Liver (tissue), 9 donors: ENCODE measurements around the gene SLC49A4. TPM values are rescaled to one million over a fixed set of nuclear protein-coding genes. Genes with fewer than 3 reads are reported as not detected.

Experiments
- DNase-seq: peaks from one replicate; pipeline ENCODE4 v3.0.0-alpha.2; 2017; ENCODE audit warnings: low spot score
- H3K27ac ChIP-seq, 2 donors: one replicate each; pipeline ENCODE4 v1.7.0; 2013; ENCODE audit warnings: inconsistent platforms in 2 of 2, low read length in 2 of 2, control low read depth in 1 of 2, low read depth in 1 of 2, mild to moderate bottlenecking in 1 of 2
- H3K27me3 ChIP-seq, 4 donors: one replicate each; pipeline versions ENCODE4 v1.6.1 to v1.7.0; 2013; ENCODE audit warnings: low read length in 3 of 4, inconsistent platforms in 1 of 4, mild to moderate bottlenecking in 1 of 4, moderate library complexity in 1 of 4; ENCODE audit not compliant: control insufficient read depth in 4 of 4, insufficient read depth in 4 of 4
- H3K36me3 ChIP-seq, 4 donors: one replicate each; pipeline versions ENCODE4 v1.6.1 to v1.7.0; 2013; ENCODE audit warnings: low read length in 3 of 4, mild to moderate bottlenecking in 3 of 4, low read depth in 1 of 4, moderate library complexity in 1 of 4; ENCODE audit not compliant: control insufficient read depth in 4 of 4, insufficient read depth in 3 of 4
- H3K4me1 ChIP-seq, 4 donors: one replicate each; pipeline versions ENCODE4 v1.6.1 to v1.7.0; 2013; ENCODE audit warnings: low read length in 3 of 4, mild to moderate bottlenecking in 3 of 4, moderate library complexity in 1 of 4; ENCODE audit not compliant: control insufficient read depth in 4 of 4, insufficient read depth in 4 of 4
- H3K4me3 ChIP-seq, 3 donors: one replicate each; pipeline versions ENCODE4 v1.6.1 to v1.7.0; 2013; ENCODE audit warnings: low read length in 3 of 3, control low read depth in 1 of 3, low read depth in 1 of 3, mild to moderate bottlenecking in 1 of 3
- H3K9ac ChIP-seq, 2 donors: one replicate each; pipeline ENCODE4 v1.7.0; 2013; ENCODE audit warnings: low read length in 2 of 2, mild to moderate bottlenecking in 2 of 2, moderate library complexity in 2 of 2, control low read depth in 1 of 2, low read depth in 1 of 2
- H3K9me3 ChIP-seq, 4 donors: one replicate each; pipeline versions ENCODE4 v1.6.1 to v1.7.0; 2013; ENCODE audit warnings: low read length in 3 of 4; ENCODE audit not compliant: control insufficient read depth in 4 of 4
- ATF3 ChIP-seq: IDR thresholded peaks from 2 replicates; pipeline ENCODE4 v1.6.1; 2016; ENCODE audit warnings: antibody characterized with exemption
- EGR1 ChIP-seq, 2 donors: IDR thresholded peaks; 2 replicates each; pipeline ENCODE4 v1.6.1; 2016 to 2018; ENCODE audit warnings: antibody characterized with exemption in 2 of 2, low read depth in 2 of 2
- FOXA1 ChIP-seq: IDR thresholded peaks from 2 replicates; pipeline ENCODE4 v1.6.1; 2016; ENCODE audit warnings: antibody characterized with exemption
- FOXA2 ChIP-seq: IDR thresholded peaks from 2 replicates; pipeline ENCODE4 v1.6.1; 2016; ENCODE audit warnings: antibody characterized with exemption
- GABPA ChIP-seq, 2 donors: IDR thresholded peaks in 1 of 2; conservative IDR thresholded peaks in 1 of 2; 2 replicates each; pipeline ENCODE4 v1.6.1; 2016; ENCODE audit warnings: antibody characterized with exemption in 2 of 2, mild to moderate bottlenecking in 1 of 2, moderate library complexity in 1 of 2
- HNF4A ChIP-seq, 2 donors: conservative IDR thresholded peaks; 2 replicates each; pipeline ENCODE4 v1.6.1; 2016; ENCODE audit warnings: antibody characterized with exemption in 2 of 2, mild to moderate bottlenecking in 2 of 2
- HNF4G ChIP-seq: IDR thresholded peaks from 2 replicates; pipeline ENCODE4 v1.6.1; 2016; ENCODE audit warnings: antibody characterized with exemption
- JUND ChIP-seq, 2 donors: IDR thresholded peaks; 2 replicates each; pipeline ENCODE4 v1.6.1; 2016; ENCODE audit warnings: antibody characterized with exemption in 2 of 2
- NR2F2 ChIP-seq: IDR thresholded peaks from 2 replicates; pipeline ENCODE4 v1.6.1; 2016; ENCODE audit warnings: antibody characterized with exemption
- RAD21 ChIP-seq, 2 donors: IDR thresholded peaks; 2 replicates each; pipeline ENCODE4 v1.6.1; 2016; ENCODE audit warnings: antibody characterized with exemption in 2 of 2, mild to moderate bottlenecking in 2 of 2
- REST ChIP-seq: IDR thresholded peaks from 2 replicates; pipeline ENCODE4 v1.6.1; 2016; ENCODE audit warnings: antibody characterized with exemption, mild to moderate bottlenecking
- RXRA ChIP-seq, 2 donors: IDR thresholded peaks; 2 replicates each; pipeline ENCODE4 v1.6.1; 2017 to 2018; ENCODE audit warnings: antibody characterized with exemption in 2 of 2, mild to moderate bottlenecking in 1 of 2
- SP1 ChIP-seq: IDR thresholded peaks from 2 replicates; pipeline ENCODE4 v1.6.1; 2018; ENCODE audit warnings: antibody characterized with exemption, mild to moderate bottlenecking
- TAF1 ChIP-seq: conservative IDR thresholded peaks from 2 replicates; pipeline ENCODE4 v1.6.1; 2016; ENCODE audit warnings: antibody characterized with exemption, mild to moderate bottlenecking
- YY1 ChIP-seq: IDR thresholded peaks from 2 replicates; pipeline ENCODE4 v1.6.1; 2016; ENCODE audit warnings: antibody characterized with exemption, mild to moderate bottlenecking
- ZBTB33 ChIP-seq: IDR thresholded peaks from 2 replicates; pipeline ENCODE4 v1.6.1; 2016; ENCODE audit warnings: antibody characterized with exemption
- WGBS: extraction: QIAGEN DNeasy Blood & Tissue Kit; methylation state at CpG from one replicate; pipeline ENCODE4 v1.1.7; 2013; 5-methylcytosine and 5-hydroxymethylcytosine counted together
- polyA plus RNA-seq, 2 donors: library from polyadenylated mRNA; stranded (reverse) in 1 of 2; unstranded in 1 of 2; fragments of 200-250 nt in 1 of 2; fragments of >200 nt in 1 of 2; fragmentation: Nextera tagmentation in 1 of 2; extraction: Ambion mirVana in 1 of 2; gene quantifications; one replicate each; pipeline versions ENCODE4 v1.2.1 to v1.2.3, GENCODE V29; 2013 to 2015
- total RNA-seq, 2 donors: library from RNA; depleted of rRNA; stranded (reverse); fragments of >200 nt; gene quantifications; one replicate each; pipeline ENCODE4 v1.2.3, GENCODE V29; 2014
- TF ChIP-seq, protein P1 (sequence below): fragments of 150-350 bp; IDR thresholded peaks from 2 replicates; pipeline ENCODE4 v1.5.1; 2017; ENCODE audit warnings: improper control_type of control experiment, low read depth, low read length; ENCODE audit not compliant: missing input control
- TF ChIP-seq, protein P2 (sequence below): IDR thresholded peaks from 2 replicates; pipeline ENCODE4 v1.6.1; 2016; ENCODE audit warnings: antibody characterized with exemption
- donor health status: healthy.
- donor health status: healthy.
- donor health status: healthy.
- donor health status: healthy.
- donor health status: healthy.

SLC49A4 gene
- total and polyA plus RNA-seq, 4 donors = 3.3 to 11.1 (median 6.3) TPM

DNA sequence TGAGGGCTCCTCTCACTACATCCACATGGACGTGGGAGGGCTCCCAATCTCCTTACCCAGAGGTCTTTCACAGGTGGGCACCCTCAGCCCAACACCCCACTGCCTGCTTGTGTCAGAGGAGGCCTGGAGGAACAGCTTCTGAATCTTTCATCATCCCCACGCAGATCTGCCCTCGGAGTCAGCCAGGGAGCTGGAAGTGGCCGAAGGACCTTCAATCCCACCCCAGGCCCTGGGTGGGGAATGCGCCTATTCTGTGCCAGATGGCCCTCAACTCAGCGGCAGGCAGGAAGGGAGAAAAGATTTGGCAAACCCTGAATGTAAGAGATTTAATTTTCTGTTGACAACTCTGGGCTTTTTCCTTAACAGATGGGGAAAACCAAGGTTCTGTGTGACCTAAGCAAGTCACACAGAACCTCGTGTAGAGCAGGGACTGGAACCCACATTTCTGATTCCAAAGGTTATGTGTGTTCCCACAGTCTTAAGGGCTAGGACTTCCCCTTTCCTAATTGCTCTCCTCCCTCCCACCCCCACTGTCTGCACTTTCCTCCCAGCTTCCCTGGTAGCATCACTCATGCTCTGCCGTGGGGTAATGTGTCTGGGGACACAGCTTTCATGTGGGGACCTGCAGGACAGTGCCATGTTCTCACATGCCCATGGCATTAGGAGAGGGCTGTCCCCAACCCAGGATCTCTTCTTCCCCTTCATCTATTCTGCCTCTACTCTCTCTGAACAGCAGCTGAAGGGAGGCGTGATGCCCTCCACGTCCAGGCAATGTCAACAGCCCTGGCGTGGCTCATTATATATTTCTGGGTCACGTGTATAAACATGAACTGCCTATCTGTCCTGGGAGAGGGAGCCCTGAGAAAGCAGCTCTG, 134.6 kb downstream of the SLC49A4 start:
- Histone ChIP-seq H3K36me3 (no peaks in the 10 kb centered on the region), H3K27ac (no peak overlapping the region), H3K4me1 (no peaks in the 10 kb centered on the region), H3K4me3 (no peak overlapping the region), H3K27me3 (no peaks in the 10 kb centered on the region), H3K9me3 (no peaks in the 10 kb centered on the region), H3K9ac (no peak overlapping the region)
- 74% methylated on average over 12 of the region's 12 CpGs for WGBS
- TF ChIP-seq ATF3 = no peak
- TF ChIP-seq RAD21 (IDR thresholded peaks at IDR 0.05) = no peak
- no peak for TF ChIP-seq HNF4G
- no peak for TF ChIP-seq REST
- TF ChIP-seq EGR1 (IDR thresholded peaks at IDR 0.05; ENCODE audit: low read depth in 2 of 2) = no peak
- no peak for TF ChIP-seq YY1
- no peak for TF ChIP-seq SP1
- no peak for TF ChIP-seq TAF1
- TF ChIP-seq HNF4A (conservative IDR thresholded peaks at IDR 0.05) = no peak
- TF ChIP-seq FOXA1 = no peak
- no peak for TF ChIP-seq NR2F2
- TF ChIP-seq, protein P1, sequence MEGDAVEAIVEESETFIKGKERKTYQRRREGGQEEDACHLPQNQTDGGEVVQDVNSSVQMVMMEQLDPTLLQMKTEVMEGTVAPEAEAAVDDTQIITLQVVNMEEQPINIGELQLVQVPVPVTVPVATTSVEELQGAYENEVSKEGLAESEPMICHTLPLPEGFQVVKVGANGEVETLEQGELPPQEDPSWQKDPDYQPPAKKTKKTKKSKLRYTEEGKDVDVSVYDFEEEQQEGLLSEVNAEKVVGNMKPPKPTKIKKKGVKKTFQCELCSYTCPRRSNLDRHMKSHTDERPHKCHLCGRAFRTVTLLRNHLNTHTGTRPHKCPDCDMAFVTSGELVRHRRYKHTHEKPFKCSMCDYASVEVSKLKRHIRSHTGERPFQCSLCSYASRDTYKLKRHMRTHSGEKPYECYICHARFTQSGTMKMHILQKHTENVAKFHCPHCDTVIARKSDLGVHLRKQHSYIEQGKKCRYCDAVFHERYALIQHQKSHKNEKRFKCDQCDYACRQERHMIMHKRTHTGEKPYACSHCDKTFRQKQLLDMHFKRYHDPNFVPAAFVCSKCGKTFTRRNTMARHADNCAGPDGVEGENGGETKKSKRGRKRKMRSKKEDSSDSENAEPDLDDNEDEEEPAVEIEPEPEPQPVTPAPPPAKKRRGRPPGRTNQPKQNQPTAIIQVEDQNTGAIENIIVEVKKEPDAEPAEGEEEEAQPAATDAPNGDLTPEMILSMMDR = no peak
- TF ChIP-seq, protein P2, sequence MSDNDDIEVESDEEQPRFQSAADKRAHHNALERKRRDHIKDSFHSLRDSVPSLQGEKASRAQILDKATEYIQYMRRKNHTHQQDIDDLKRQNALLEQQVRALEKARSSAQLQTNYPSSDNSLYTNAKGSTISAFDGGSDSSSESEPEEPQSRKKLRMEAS = no peak
- TF ChIP-seq JUND (IDR thresholded peaks at IDR 0.05) = no peak
- no peak for TF ChIP-seq ZBTB33
- no peak for TF ChIP-seq FOXA2
- TF ChIP-seq RXRA (IDR thresholded peaks at IDR 0.05) = no peak
- TF ChIP-seq GABPA (IDR thresholded peaks at IDR 0.05 in 1 of 2, conservative IDR thresholded peaks at IDR 0.05 in 1 of 2) = no peak
- no peak for DNase-seq
